GM15510 (cell line): ENCODE measurements around the gene XPO6.

Experiments used
- POLR2A ChIP-seq: IDR thresholded peaks from 3 replicates; pipeline ENCODE4 v1.6.1; 2011; ENCODE audit warnings: borderline replicate concordance; ENCODE audit not compliant: insufficient read length; ENCODE audit errors: extremely low read depth

XPO6 gene

GRCh38 chr16:28180655-28181460 is 30.9 kb downstream of the XPO6 start:
- no peak for TF ChIP-seq POLR2A

- TF ChIP-seq POLR2A: no peak
Measured at GRCh38 chr16:28179354-28179753, 32.4 kb downstream of the XPO6 start.

GRCh38 chr16:28175715-28176114 is 36.0 kb downstream of the XPO6 start:
- TF ChIP-seq POLR2A: no peak

- TF ChIP-seq POLR2A: no peak
Measured at GRCh38 chr16:28172336-28172735, 39.4 kb downstream of the XPO6 start.

GRCh38 chr16:28171816-28172215 is 39.9 kb downstream of the XPO6 start:
- no peak for TF ChIP-seq POLR2A

GRCh38 chr16:28168991-28169554 is 42.7 kb downstream of the XPO6 start:
- no peak for TF ChIP-seq POLR2A

GRCh38 chr16:28167730-28168129 is 44.0 kb downstream of the XPO6 start:
- no peak for TF ChIP-seq POLR2A

- no peak for TF ChIP-seq POLR2A
Measured at GRCh38 chr16:28167221-28167620, 44.5 kb downstream of the XPO6 start.

GRCh38 chr16:28166394-28167208 is 45.2 kb downstream of the XPO6 start:
- TF ChIP-seq POLR2A: no peak

- no peak for TF ChIP-seq POLR2A
Measured at GRCh38 chr16:28165598-28165997, 46.2 kb downstream of the XPO6 start.

- no peak for TF ChIP-seq POLR2A
Measured at GRCh38 chr16:28164140-28164539, 47.6 kb downstream of the XPO6 start.

GRCh38 chr16:28163699-28164098 is 48.1 kb downstream of the XPO6 start:
- no peak for TF ChIP-seq POLR2A

GRCh38 chr16:28162326-28162877 is 49.4 kb downstream of the XPO6 start:
- TF ChIP-seq POLR2A: no peak

GRCh38 chr16:28161626-28162025 is 50.1 kb downstream of the XPO6 start:
- TF ChIP-seq POLR2A: no peak

- TF ChIP-seq POLR2A: no peak
Measured at GRCh38 chr16:28158136-28158535, 53.6 kb downstream of the XPO6 start.
